ENCODE results near the gene THOC3.
"Not testable (repeated sequence)": the region's sequence is repeated elsewhere in the genome, so short reads cannot be mapped to it uniquely, and the experiment has no call there.

Gene THOC3

GRCh38 chr5:175967471-175968372 is at the start of gene THOC3:
Gene THOC3 (minus strand): TSS chr5:175968315. CDS start chr5:175968208, 107 bp downstream.
- peak; percentile 82 for DNase-seq (ENCODE audit: low spot score)

GRCh38 chr5:176017324-176017723 is 49.2 kb upstream of the THOC3 start:
- DNase-seq (ENCODE audit: low spot score) = not testable (repeated sequence)

GRCh38 chr5:176014360-176014759 is 46.2 kb upstream of the THOC3 start:
- DNase-seq (ENCODE audit: low spot score) = not testable (repeated sequence)

GRCh38 chr5:176011088-176011487 is 43.0 kb upstream of the THOC3 start:
- DNase-seq (ENCODE audit: low spot score) = not testable (repeated sequence)

- peak; percentile 0 for DNase-seq (ENCODE audit: low spot score)
These were observed 42.1 kb upstream of the THOC3 start for GRCh38 chr5:176010202-176010601.

GRCh38 chr5:176007220-176007619 is 39.1 kb upstream of the THOC3 start:
- peak; percentile 0 for DNase-seq (ENCODE audit: low spot score)

- DNase-seq (ENCODE audit: low spot score) = peak; percentile 0
These were observed 38.7 kb upstream of the THOC3 start for GRCh38 chr5:176006819-176007218.

GRCh38 chr5:175997979-175998378 is 29.9 kb upstream of the THOC3 start:
- DNase-seq (ENCODE audit: low spot score) = not testable (repeated sequence)

- not testable (repeated sequence) for DNase-seq (ENCODE audit: low spot score)
These were observed 29.4 kb upstream of the THOC3 start for GRCh38 chr5:175997495-175997894.

GRCh38 chr5:175996791-175997190 is 28.7 kb upstream of the THOC3 start:
- DNase-seq (ENCODE audit: low spot score) = not testable (repeated sequence)

- not testable (repeated sequence) for DNase-seq (ENCODE audit: low spot score)
These were observed 27.4 kb upstream of the THOC3 start for GRCh38 chr5:175995506-175995905.

GRCh38 chr5:175979371-175979995 is 11.4 kb upstream of the THOC3 start:
- not testable (repeated sequence) for DNase-seq (ENCODE audit: low spot score)

GRCh38 chr5:175968381-175968780 is 266 bp upstream of the THOC3 start:
- not testable (repeated sequence) for DNase-seq (ENCODE audit: low spot score)

- DNase-seq (ENCODE audit: low spot score) = not testable (repeated sequence)
These were observed 5.8 kb downstream of the THOC3 start for GRCh38 chr5:175962329-175962728.

GRCh38 chr5:175960228-175960627 is 7.9 kb downstream of the THOC3 start:
- not testable (repeated sequence) for DNase-seq (ENCODE audit: low spot score)

GRCh38 chr5:175958515-175958914 is 9.6 kb downstream of the THOC3 start:
- not testable (repeated sequence) for DNase-seq (ENCODE audit: low spot score)

GRCh38 chr5:175954107-175954506 is 14.0 kb downstream of the THOC3 start:
- DNase-seq (ENCODE audit: low spot score) = not testable (repeated sequence)

- not testable (repeated sequence) for DNase-seq (ENCODE audit: low spot score)
These were observed 15.3 kb downstream of the THOC3 start for GRCh38 chr5:175952810-175953209.

- not testable (repeated sequence) for DNase-seq (ENCODE audit: low spot score)
These were observed 16.7 kb downstream of the THOC3 start for GRCh38 chr5:175951339-175951969.

GRCh38 chr5:175948329-175949108 is 19.6 kb downstream of the THOC3 start:
- not testable (repeated sequence) for DNase-seq (ENCODE audit: low spot score)

GRCh38 chr5:175943253-175943652 is 24.9 kb downstream of the THOC3 start:
- not testable (repeated sequence) for DNase-seq (ENCODE audit: low spot score)

- not testable (repeated sequence) for DNase-seq (ENCODE audit: low spot score)
These were observed 27.5 kb downstream of the THOC3 start for GRCh38 chr5:175940632-175941031.
